ENCODE results near the gene ADAMTSL1.
A peak's percentile ranks its signal among the peaks of the same experiment; 100 is the strongest.

The ADAMTSL1 gene

GRCh38 chr9:18568973-18569372, 95.0 kb downstream of the ADAMTSL1 start:
- FAIRE-seq (no peak), DNase-seq (ENCODE audit: insufficient read length, low spot score) (no peak)
- TF ChIP-seq POLR2A (IDR thresholded peaks at IDR 0.05; ENCODE audit: low read depth, low read length), result no peak

GRCh38 chr9:18569941-18570630, 96.1 kb downstream of the ADAMTSL1 start:
- FAIRE-seq (peak; percentile 27), DNase-seq (ENCODE audit: insufficient read length, low spot score) (no peak)
- TF ChIP-seq POLR2A (IDR thresholded peaks at IDR 0.05; ENCODE audit: low read depth, low read length), result no peak

GRCh38 chr9:18573021-18573556, 99.1 kb downstream of the ADAMTSL1 start:
- no peak for FAIRE-seq
- no peak for TF ChIP-seq POLR2A (IDR thresholded peaks at IDR 0.05; ENCODE audit: low read depth, low read length)
- DNase-seq (ENCODE audit: insufficient read length, low spot score), result no peak

- DNase-seq (ENCODE audit: insufficient read length, low spot score), result no peak
- TF ChIP-seq POLR2A (IDR thresholded peaks at IDR 0.05; ENCODE audit: low read depth, low read length), result no peak
- no peak for FAIRE-seq
Observed at GRCh38 chr9:18575686-18576085, 101.7 kb downstream of the ADAMTSL1 start.

- DNase-seq (ENCODE audit: insufficient read length, low spot score) (no peak), FAIRE-seq (no peak)
- TF ChIP-seq POLR2A (IDR thresholded peaks at IDR 0.05; ENCODE audit: low read depth, low read length), result no peak
Observed at GRCh38 chr9:18579536-18579935, 105.6 kb downstream of the ADAMTSL1 start.

GRCh38 chr9:18580151-18580550, 106.2 kb downstream of the ADAMTSL1 start:
- TF ChIP-seq POLR2A (IDR thresholded peaks at IDR 0.05; ENCODE audit: low read depth, low read length), result no peak
- DNase-seq (ENCODE audit: insufficient read length, low spot score) (no peak), FAIRE-seq (no peak)

- TF ChIP-seq POLR2A (IDR thresholded peaks at IDR 0.05; ENCODE audit: low read depth, low read length), result no peak
- FAIRE-seq (no peak), DNase-seq (ENCODE audit: insufficient read length, low spot score) (no peak)
Observed at GRCh38 chr9:18585996-18586395, 112.0 kb downstream of the ADAMTSL1 start.

- FAIRE-seq, result peak; percentile 81
- no peak for TF ChIP-seq POLR2A (IDR thresholded peaks at IDR 0.05; ENCODE audit: low read depth, low read length)
Observed at GRCh38 chr9:18588002-18588401, 114.0 kb downstream of the ADAMTSL1 start.

GRCh38 chr9:18591261-18591660, 117.3 kb downstream of the ADAMTSL1 start:
- FAIRE-seq (no peak), DNase-seq (ENCODE audit: insufficient read length, low spot score) (no peak)
- TF ChIP-seq POLR2A (IDR thresholded peaks at IDR 0.05; ENCODE audit: low read depth, low read length), result no peak

More at GRCh38 chr9:18588002-18588401, 114.0 kb downstream of the ADAMTSL1 start:
- no peak for DNase-seq (ENCODE audit: insufficient read length, low spot score)

GRCh38 chr9:18594837-18595236, 120.9 kb downstream of the ADAMTSL1 start:
- no peak for DNase-seq (ENCODE audit: insufficient read length, low spot score)
- TF ChIP-seq POLR2A (IDR thresholded peaks at IDR 0.05; ENCODE audit: low read depth, low read length), result no peak
- FAIRE-seq, result no peak

GRCh38 chr9:18595597-18595996, 121.6 kb downstream of the ADAMTSL1 start:
- no peak for FAIRE-seq
- TF ChIP-seq POLR2A (IDR thresholded peaks at IDR 0.05; ENCODE audit: low read depth, low read length), result no peak
- DNase-seq (ENCODE audit: insufficient read length, low spot score), result no peak

- TF ChIP-seq POLR2A (IDR thresholded peaks at IDR 0.05; ENCODE audit: low read depth, low read length), result no peak
- peak; percentile 76 for FAIRE-seq
- DNase-seq (ENCODE audit: insufficient read length, low spot score), result no peak
Observed at GRCh38 chr9:18596920-18597319, 123.0 kb downstream of the ADAMTSL1 start.

GRCh38 chr9:18598969-18599368, 125.0 kb downstream of the ADAMTSL1 start:
- TF ChIP-seq POLR2A (IDR thresholded peaks at IDR 0.05; ENCODE audit: low read depth, low read length), result no peak
- DNase-seq (ENCODE audit: insufficient read length, low spot score) (no peak), FAIRE-seq (no peak)

GRCh38 chr9:18601026-18601425, 127.1 kb downstream of the ADAMTSL1 start:
- DNase-seq (ENCODE audit: insufficient read length, low spot score) (no peak), FAIRE-seq (no peak)
- no peak for TF ChIP-seq POLR2A (IDR thresholded peaks at IDR 0.05; ENCODE audit: low read depth, low read length)

- no peak for DNase-seq (ENCODE audit: insufficient read length, low spot score)
- peak; percentile 83 for FAIRE-seq
- TF ChIP-seq POLR2A (IDR thresholded peaks at IDR 0.05; ENCODE audit: low read depth, low read length), result no peak
Observed at GRCh38 chr9:18601956-18602355, 128.0 kb downstream of the ADAMTSL1 start.

Measured in H54 (cell line).